Activated CD4-positive, alpha-beta T cell treated with anti-CD3 and anti-CD28 coated beads, Interleukin-2, amount 50 U/mL, for 1 hour (primary cell): ENCODE data around the gene VEGFC.

Source experiments
- DNase-seq: peaks from one replicate; pipeline ENCODE4 v3.0.0-alpha.2; 2020

Gene VEGFC

GRCh38 chr4:176798540-176798939, 5.8 kb upstream of the VEGFC start:
- DNase-seq: no peak

GRCh38 chr4:176795441-176795840, 2.7 kb upstream of the VEGFC start:
- no peak for DNase-seq

DNA sequence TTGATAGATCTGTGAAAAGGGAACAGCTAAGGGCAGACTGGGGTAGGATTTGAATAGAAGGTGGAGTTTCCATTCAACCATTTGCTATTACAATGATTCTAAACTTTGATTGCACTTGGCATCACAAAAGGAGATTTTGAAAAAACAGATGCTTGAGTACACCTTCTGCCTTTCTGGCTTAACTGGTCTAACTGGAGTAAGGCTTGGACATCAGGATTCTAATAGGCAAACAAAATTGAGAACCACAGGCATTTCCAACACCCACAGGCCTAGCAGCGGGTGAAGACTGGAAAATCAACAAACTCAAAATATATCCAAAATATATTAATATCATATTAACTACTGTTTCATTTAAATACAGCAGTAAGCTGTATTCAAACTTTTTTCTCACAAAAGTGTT, 1.9 kb upstream of the VEGFC start:
- DNase-seq: no peak

DNA sequence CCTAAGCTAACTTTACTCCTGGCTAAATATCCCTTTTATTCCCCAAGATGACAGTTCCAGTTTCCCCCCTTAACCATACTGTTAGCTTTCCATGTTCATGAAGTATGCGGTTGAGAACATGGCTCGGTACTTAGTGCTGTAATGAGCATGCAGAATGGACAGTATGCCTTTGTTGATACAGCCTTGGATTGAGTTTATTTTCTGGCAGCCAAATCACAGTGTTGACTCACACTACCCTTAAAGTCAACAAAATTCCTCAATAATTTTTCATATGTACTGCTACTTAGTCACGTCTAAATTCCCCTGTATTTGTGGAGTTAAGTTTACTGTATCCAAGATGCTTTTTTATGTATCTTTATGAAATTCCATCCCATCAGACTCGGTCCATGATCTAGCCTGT, 1.4 kb upstream of the VEGFC start:
- no peak for DNase-seq

DNA sequence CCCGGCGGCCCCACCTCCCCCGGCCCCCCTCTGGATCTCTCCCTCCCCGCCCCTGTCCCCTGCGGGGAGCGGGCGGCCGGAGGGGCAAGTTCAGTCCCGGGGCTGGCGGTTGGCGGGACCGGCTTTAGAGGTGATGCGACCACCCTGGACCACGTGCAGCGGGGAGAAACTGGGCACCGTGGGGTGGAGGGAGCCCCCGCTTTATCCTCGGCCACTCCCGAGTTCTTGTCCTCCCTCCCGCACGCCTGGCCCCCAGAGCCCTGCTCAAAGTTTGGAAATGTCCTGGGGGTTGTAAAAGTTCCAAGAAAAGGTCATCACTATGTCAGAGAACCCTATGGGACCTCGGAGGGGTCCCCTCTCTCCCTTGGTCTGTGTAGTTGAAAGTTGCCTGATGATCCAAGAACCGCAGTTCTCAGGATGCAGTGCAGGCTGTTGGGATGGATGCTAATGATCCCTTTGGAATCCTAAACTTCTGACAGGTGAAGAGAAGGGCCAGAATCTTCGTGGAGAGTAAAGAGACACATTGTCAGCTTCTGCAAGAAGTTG, 411 bp upstream of the VEGFC start:
- DNase-seq: no peak

DNA sequence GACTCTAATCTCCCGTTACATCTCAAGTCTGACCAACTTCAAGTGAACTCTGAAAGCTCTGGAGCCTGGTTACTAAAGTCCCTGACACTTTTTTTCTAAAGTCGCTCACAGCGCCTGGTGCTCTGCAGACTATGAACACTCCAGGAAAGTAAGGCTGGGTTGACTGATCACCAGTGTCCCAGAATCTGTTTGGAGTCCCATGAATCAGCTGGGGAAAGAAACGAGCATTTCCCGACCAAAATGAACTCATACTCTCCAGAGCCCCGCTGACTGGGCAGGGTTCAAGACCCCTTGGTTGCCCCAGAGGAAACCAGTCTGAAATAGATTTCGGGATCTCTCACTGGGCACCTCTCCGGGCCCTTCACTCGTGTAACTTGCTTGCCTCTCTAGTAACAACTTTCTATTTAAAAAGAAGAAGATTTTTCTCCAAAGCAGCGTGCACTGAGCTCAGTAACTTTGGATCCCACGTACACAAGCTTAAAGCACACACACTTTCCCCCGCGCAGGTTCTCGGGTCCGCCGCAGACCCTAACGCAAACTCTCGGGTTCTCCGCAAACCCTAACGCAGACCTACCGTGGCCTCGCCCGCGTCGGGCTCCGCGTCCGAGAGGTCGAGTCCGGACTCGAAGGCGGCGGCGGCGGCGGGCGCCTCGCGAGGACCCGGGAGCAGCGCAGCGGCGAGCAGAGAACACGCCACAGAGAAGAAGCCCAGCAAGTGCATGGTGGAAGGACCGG, 964 bp downstream of the VEGFC start:
- no peak for DNase-seq

DNA sequence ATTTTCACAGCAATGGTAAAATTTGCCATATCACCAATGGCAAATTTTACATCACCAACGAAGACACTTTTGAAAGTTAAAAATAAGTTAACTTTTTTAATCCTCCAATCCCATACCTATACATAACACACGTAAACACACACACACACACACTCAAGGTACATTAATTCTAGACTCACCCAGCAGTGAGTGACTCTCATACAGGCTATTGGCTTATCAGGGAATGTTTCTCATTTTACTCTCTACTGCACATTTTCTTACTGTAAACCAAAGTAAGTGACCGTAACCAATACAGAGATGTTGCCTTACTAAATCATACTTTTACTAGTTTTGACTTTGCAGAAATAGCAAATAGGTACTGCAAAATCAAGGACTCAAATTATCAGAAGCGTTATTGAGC, 2.3 kb downstream of the VEGFC start:
- DNase-seq: no peak

DNA sequence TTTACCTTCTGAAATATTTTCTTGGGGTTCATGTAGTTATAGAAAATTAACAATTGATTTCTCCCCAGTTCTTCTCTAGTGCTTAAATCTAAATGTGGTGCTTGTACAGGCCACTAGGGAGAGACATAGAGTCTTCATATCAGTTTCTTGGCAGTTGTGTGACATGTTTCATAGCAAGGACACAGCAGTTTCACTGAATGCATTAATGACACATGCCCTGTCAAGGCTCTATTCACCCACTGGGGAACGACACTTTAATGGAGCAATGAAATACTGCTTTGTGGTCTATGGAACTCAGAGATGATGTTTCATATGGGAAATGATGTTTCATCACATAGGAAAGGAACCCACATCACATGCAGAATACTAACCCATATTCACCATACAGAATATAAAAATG, 2.8 kb downstream of the VEGFC start:
- DNase-seq: no peak

DNA sequence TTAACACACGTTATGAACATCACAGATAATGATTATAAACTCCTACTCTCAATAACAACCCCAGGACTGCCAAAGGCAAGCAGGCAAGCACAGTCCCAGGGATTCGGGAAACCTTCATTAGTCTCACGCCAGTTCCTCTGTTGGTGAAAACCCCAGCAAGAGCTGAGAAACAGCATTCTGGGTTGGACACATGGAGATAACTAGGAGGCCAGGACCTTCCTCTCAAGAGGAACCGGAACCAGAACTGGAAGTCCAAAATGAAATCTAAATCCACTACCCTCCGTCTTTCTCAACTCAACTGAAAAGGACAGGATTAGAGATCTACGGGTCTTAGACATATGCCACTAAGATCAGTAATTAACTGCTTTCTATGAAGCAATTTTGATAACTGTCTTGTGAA, 3.8 kb downstream of the VEGFC start:
- no peak for DNase-seq

DNA sequence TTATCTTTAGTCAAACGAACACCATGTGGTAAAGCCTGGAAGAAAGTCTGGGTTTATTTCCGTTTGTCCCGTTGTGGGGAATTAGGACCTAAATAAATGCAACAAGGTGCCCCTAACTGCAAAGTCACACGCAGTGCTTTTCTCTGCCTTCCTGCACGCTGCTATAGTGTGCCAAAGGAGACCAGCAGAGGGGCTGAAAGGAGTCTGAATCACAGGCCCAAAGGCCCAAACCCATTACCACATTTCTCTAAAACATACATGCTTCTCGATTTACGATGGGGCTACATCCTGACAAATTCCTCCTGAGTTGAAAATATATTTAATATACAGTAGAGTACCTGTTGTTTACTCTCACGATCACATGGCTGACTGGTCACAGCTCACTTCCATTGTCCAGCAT, 4.5 kb downstream of the VEGFC start:
- no peak for DNase-seq

- DNase-seq: no peak
Observed at GRCh38 chr4:176784816-176785215, 7.9 kb downstream of the VEGFC start.

GRCh38 chr4:176782794-176783193, 9.9 kb downstream of the VEGFC start:
- DNase-seq: no peak

DNA sequence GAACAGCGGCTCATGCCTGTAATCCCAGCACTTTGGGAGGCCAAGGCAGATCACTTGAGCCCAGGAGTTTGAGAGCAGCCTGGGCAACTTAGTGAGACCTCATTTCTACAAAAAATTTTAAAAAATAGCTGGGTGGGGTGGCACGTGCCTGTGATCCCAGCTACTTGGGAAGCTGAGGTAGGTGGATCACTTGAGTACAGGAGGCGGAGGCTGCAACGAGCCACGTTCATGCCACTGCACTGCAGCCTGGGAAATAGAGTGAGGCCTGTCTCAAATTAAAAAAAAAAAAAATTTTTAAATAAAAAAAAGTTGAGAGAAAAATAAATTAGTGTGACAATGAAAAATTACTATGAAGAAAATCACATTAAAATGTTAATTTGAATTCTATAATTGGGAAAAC, 10.5 kb downstream of the VEGFC start:
- DNase-seq: no peak

DNA sequence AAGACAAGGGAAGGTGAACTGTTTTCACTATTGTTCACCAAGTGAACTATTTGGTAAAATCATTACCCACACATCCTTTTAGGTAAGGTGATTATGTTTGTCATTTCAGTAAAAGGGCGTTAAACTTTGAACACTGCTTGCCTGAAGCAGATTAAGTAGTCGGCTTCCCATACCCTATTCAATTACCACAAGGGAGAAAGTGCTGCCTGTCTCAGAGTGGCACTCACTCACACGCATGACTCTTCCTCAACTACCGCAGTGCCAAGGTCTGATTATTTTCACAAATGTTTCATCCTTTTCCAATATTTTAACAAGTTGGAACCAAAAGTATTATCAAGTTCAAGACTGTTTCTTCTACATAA, 11.0 kb downstream of the VEGFC start:
- DNase-seq: no peak

DNA sequence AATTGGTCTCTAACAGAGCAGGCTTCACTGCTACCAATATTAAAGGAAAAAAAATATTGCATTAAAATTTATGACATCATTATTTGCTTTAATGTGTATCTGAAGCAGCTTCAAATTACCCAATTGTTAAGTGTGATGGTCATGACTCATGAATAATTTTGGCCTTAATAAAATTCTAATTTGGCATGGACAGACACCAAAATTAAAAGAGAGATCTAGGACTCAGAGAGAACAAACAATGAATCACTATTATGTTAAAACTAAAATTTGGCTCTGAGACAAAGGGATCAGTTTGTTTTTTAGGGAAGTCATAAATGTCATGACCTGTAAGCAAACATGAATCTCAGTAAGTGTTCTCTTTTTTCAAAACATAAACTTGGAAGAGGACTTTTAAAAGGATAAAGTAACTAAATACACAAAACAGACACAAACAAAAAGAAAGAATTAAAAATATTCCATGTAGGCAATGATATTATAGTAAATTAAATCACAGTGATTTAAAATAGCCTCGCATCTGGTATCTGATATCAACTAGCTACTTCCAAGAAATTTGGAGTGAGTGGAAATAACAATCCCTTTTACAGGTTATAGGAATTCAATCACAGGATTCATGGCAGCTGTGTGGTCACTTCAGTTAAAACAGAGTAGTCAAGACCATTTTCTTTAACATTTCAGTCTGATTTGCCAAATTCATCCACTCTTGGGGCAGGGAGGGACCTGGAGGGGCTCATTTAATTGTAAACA, 11.6 kb downstream of the VEGFC start:
- DNase-seq: no peak

GRCh38 chr4:176779421-176779820, 13.3 kb downstream of the VEGFC start:
- DNase-seq: no peak

DNA sequence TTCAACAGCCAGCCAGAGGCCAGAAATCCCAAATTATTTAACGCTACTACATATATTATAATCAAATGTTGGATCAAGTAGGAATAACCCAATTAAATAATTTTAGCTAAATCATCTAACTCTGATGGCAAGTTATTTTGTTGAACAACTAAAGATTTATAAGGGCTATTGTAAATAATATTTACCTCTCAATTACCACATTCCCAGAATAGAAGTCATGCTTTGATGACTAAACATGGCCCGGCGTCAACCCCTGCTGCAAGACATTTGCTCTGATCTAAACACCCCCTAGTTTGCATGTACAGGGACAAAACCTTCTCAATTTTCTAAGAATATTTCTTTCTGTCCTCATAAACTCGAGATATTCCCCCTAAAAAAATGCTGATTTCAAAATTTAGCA, 14.2 kb downstream of the VEGFC start:
- no peak for DNase-seq

DNA sequence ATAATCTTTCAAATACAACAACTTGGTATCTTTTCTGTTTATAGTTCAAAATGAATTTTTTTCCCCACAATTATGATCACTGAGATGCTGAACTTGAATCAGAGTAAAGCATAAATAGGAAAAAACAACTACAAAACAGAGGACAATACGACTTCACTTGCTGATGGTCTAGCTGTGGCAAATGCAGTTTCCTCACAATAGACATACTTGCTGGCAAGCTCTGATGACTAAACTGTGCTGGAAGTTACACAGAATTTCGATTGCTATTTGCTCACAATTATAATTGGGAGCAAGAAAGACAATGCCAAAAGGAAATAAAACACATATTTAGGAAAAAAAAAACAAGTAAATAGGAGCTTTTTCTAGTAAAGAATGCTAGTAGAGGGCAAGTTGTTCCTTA, 14.7 kb downstream of the VEGFC start:
- no peak for DNase-seq

GRCh38 chr4:176775338-176775737, 17.4 kb downstream of the VEGFC start:
- DNase-seq: no peak

GRCh38 chr4:176774852-176775251, 17.9 kb downstream of the VEGFC start:
- no peak for DNase-seq

GRCh38 chr4:176769514-176769913, 23.2 kb downstream of the VEGFC start:
- no peak for DNase-seq

GRCh38 chr4:176767183-176767582, 25.5 kb downstream of the VEGFC start:
- no peak for DNase-seq

- DNase-seq: no peak
Observed at GRCh38 chr4:176762661-176763308, 29.9 kb downstream of the VEGFC start.

- DNase-seq: no peak
Observed at GRCh38 chr4:176761872-176762271, 30.9 kb downstream of the VEGFC start.
